IPS DF 6.9 (cell line): Measurements from ENCODE around the gene RPL18A.

ENCODE experiments used
- DNase-seq: peaks from one replicate; pipeline ENCODE4 v3.0.0-alpha.2; 2013; ENCODE audit warnings: low read depth, low spot score
- H3K27ac ChIP-seq: one replicate; pipeline ENCODE4 v1.5.1; 2013; ENCODE audit warnings: low read length, control low read depth
- H3K27me3 ChIP-seq: 2 replicates; pipeline ENCODE4 v1.6.1; 2013; ENCODE audit warnings: mild to moderate bottlenecking, low read length; ENCODE audit not compliant: control insufficient read depth, insufficient read depth
- H3K36me3 ChIP-seq: 2 replicates; pipeline ENCODE4 v1.6.1; 2013; ENCODE audit warnings: low read length; ENCODE audit not compliant: control insufficient read depth, insufficient read depth
- H3K4me1 ChIP-seq: 2 replicates; pipeline ENCODE4 v1.6.1; 2013; ENCODE audit warnings: low read length; ENCODE audit not compliant: control insufficient read depth, insufficient read depth
- H3K4me3 ChIP-seq: 2 replicates; pipeline ENCODE4 v1.5.1; 2013; ENCODE audit warnings: mild to moderate bottlenecking, low read length
- H3K9me3 ChIP-seq: 2 replicates; pipeline ENCODE4 v1.6.1; 2013; ENCODE audit warnings: low read length, inconsistent platforms; ENCODE audit not compliant: control insufficient read depth, insufficient read depth
- WGBS: extraction: QIAGEN DNeasy Blood & Tissue Kit; methylation state at CpG from one replicate; pipeline ENCODE4 v1.1.7; 2013; ENCODE audit warnings: mixed read lengths, missing lambda C conversion rate; ENCODE audit not compliant: insufficient read length, insufficient coverage; 5-methylcytosine and 5-hydroxymethylcytosine counted together

The RPL18A gene

GRCh38 chr19:17841810-17842662 lies 17.7 kb upstream of the RPL18A start:
- no peaks in the 10 kb centered on the region for H3K9me3 ChIP-seq
- DNase-seq: no peak
- no peaks in the 10 kb centered on the region for H3K36me3 ChIP-seq
- peak overlapping the region; percentile 42; the same call in 1 of the 2 replicates for H3K4me3 ChIP-seq
- H3K27ac ChIP-seq: no peak overlapping the region
- no peaks in the 10 kb centered on the region for H3K27me3 ChIP-seq
- H3K4me1 ChIP-seq: peaks cover 2% of the 10 kb centered on the region; the same call in 1 of the 2 replicates
- WGBS: no CpG with 5 or more reads among the region's 56 CpGs

- no peak overlapping the region for H3K27ac ChIP-seq
- no peaks in the 10 kb centered on the region for H3K27me3 ChIP-seq
- peaks cover 2% of the 10 kb centered on the region; the same call in 1 of the 2 replicates for H3K4me1 ChIP-seq
- DNase-seq: no peak
- no peaks in the 10 kb centered on the region for H3K9me3 ChIP-seq
- WGBS: no CpG with 5 or more reads among the region's 20 CpGs
- peak overlapping the region; percentile 26; the same call in 1 of the 2 replicates for H3K4me3 ChIP-seq
- H3K36me3 ChIP-seq: no peaks in the 10 kb centered on the region
Measured at GRCh38 chr19:17842663-17843291, 16.9 kb upstream of the RPL18A start.

- no peak for DNase-seq
- no peaks in the 10 kb centered on the region for H3K9me3 ChIP-seq
Measured at GRCh38 chr19:17843292-17843827, 16.4 kb upstream of the RPL18A start.

GRCh38 chr19:17843908-17844490 lies 15.7 kb upstream of the RPL18A start:
- H3K36me3 ChIP-seq: no peaks in the 10 kb centered on the region
- no peaks in the 10 kb centered on the region for H3K9me3 ChIP-seq
- WGBS: no CpG with 5 or more reads among the region's 14 CpGs
- H3K4me1 ChIP-seq: peaks cover 2% of the 10 kb centered on the region; the same call in 1 of the 2 replicates
- H3K4me3 ChIP-seq: no peak overlapping the region
- no peak for DNase-seq
- H3K27me3 ChIP-seq: no peaks in the 10 kb centered on the region
- no peak overlapping the region for H3K27ac ChIP-seq

More at GRCh38 chr19:17843292-17843827, 16.4 kb upstream of the RPL18A start:
- H3K27ac ChIP-seq: no peak overlapping the region
- peaks cover 2% of the 10 kb centered on the region; the same call in 1 of the 2 replicates for H3K4me1 ChIP-seq
- no peaks in the 10 kb centered on the region for H3K27me3 ChIP-seq
- whole genome bisulfite sequencing: no CpG with 5 or more reads among the region's 9 CpGs
- no peak overlapping the region for H3K4me3 ChIP-seq
- no peaks in the 10 kb centered on the region for H3K36me3 ChIP-seq

- no peak for DNase-seq
- H3K36me3 ChIP-seq: no peaks in the 10 kb centered on the region
- no CpG with 5 or more reads among the region's 8 CpGs for WGBS
- no peaks in the 10 kb centered on the region for H3K27me3 ChIP-seq
- no peak overlapping the region for H3K27ac ChIP-seq
- H3K9me3 ChIP-seq: no peaks in the 10 kb centered on the region
- H3K4me3 ChIP-seq: no peak overlapping the region
- no peaks in the 10 kb centered on the region; the same call in 1 of the 2 replicates for H3K4me1 ChIP-seq
Measured at GRCh38 chr19:17846146-17846545, 13.6 kb upstream of the RPL18A start.

- H3K36me3 ChIP-seq: no peaks in the 10 kb centered on the region
- H3K4me1 ChIP-seq: no peaks in the 10 kb centered on the region
- no CpG with 5 or more reads among the region's 40 CpGs for WGBS
- no peaks in the 10 kb centered on the region for H3K27me3 ChIP-seq
- DNase-seq: no peak
- H3K4me3 ChIP-seq: no peak within 1 kb of the TSS; the same call in 1 of the 2 replicates
- no peaks in the 10 kb centered on the region for H3K9me3 ChIP-seq
- H3K27ac ChIP-seq: no peak within 1 kb of the TSS
Measured at GRCh38 chr19:17847538-17848366, 12.0 kb upstream of the RPL18A start, which contains the start of gene JAK3. Gene JAK3 (minus strand): TSS chr19:17847982. CDS start chr19:17844417, 3,565 bp downstream.

GRCh38 chr19:17848595-17849292 lies 11.0 kb upstream of the RPL18A start:
- Histone ChIP-seq H3K4me3 (no peak overlapping the region), H3K4me1 (no peaks in the 10 kb centered on the region), H3K36me3 (no peaks in the 10 kb centered on the region), H3K27me3 (no peaks in the 10 kb centered on the region), H3K9me3 (no peaks in the 10 kb centered on the region), H3K27ac (no peak overlapping the region)
- DNase-seq: no peak
- WGBS: no CpG with 5 or more reads among the region's 14 CpGs

GRCh38 chr19:17854061-17854460 lies 5.6 kb upstream of the RPL18A start:
- Histone ChIP-seq H3K27ac (no peak overlapping the region), H3K4me3 (no peak overlapping the region), H3K4me1 (no peaks in the 10 kb centered on the region), H3K36me3 (no peaks in the 10 kb centered on the region), H3K27me3 (no peaks in the 10 kb centered on the region), H3K9me3 (no peaks in the 10 kb centered on the region)
- WGBS: no CpG with 5 or more reads among the region's 6 CpGs
- DNase-seq: no peak

GRCh38 chr19:17855280-17856152 lies 4.2 kb upstream of the RPL18A start:
- Histone ChIP-seq H3K36me3 (no peaks in the 10 kb centered on the region), H3K9me3 (no peaks in the 10 kb centered on the region), H3K27ac (no peak overlapping the region), H3K27me3 (no peaks in the 10 kb centered on the region), H3K4me1 (no peaks in the 10 kb centered on the region), H3K4me3 (no peak overlapping the region)
- DNase-seq: no peak
- WGBS: no CpG with 5 or more reads among the region's 29 CpGs
